WTC11 (cell line): ENCODE data around the gene ELOVL5. TPM values are rescaled to one million over a fixed set of nuclear protein-coding genes. Genes with fewer than 3 reads are reported as not detected.

Experiments used
- ATAC-seq: fragments of 200-7000 bp; cut with Tn5 transposase; 2 replicates; pipeline ENCODE4 v1.10.0; 2021; ENCODE audit warnings: mild to moderate bottlenecking, moderate library complexity
- CTCF ChIA-PET: fragments of 300-600 bp; sonication (Branson Sonifier 250); formaldehyde crosslinking; loops from one replicate; lab custom pipeline; 2021; ENCODE audit warnings: antibody characterized with exemption; lab: Charles Lee
- POLR2A ChIA-PET: fragments of 350-600 bp; sonication (Branson Sonifier 250); formaldehyde crosslinking; loops from one replicate; lab custom pipeline; 2021; ENCODE audit warnings: antibody characterized with exemption; lab: Charles Lee
- DNase-seq: peaks from one replicate; pipeline ENCODE4 v3.0.0; 2021; ENCODE audit warnings: low spot score
- H3K27ac Mint-ChIP-seq: 2 replicates; pipeline ENCODE4 v1.8.0; 2021; ENCODE audit warnings: mixed read lengths
- H3K27me3 Mint-ChIP-seq: 2 replicates; pipeline ENCODE4 v1.8.0; 2021; ENCODE audit warnings: low read depth, mild to moderate bottlenecking, moderate library complexity, mixed read lengths
- H3K36me3 Mint-ChIP-seq: 2 replicates; pipeline ENCODE4 v1.8.0; 2021; ENCODE audit warnings: mixed read lengths
- H3K4me1 Mint-ChIP-seq: 2 replicates; pipeline ENCODE4 v1.8.0; 2022; ENCODE audit warnings: mixed read lengths
- H3K4me3 Mint-ChIP-seq: 2 replicates; pipeline ENCODE4 v1.8.0; 2021; ENCODE audit warnings: mild to moderate bottlenecking, moderate library complexity, mixed read lengths
- H3K9me3 Mint-ChIP-seq: 2 replicates; pipeline ENCODE4 v1.8.0; 2021; ENCODE audit warnings: mixed read lengths
- CREB1 ChIP-seq: sonication (generic); formaldehyde crosslinking; IDR thresholded peaks from 2 replicates; pipeline ENCODE4 v1.8.0; 2023; ENCODE audit warnings: mild to moderate bottlenecking, missing genetic modification reagents
- E2F5 ChIP-seq: sonication (generic); formaldehyde crosslinking; IDR thresholded peaks from 2 replicates; pipeline ENCODE4 v1.8.1; 2022; ENCODE audit warnings: mild to moderate bottlenecking, moderate library complexity, missing genetic modification reagents
- FOXJ3 ChIP-seq: sonication (generic); formaldehyde crosslinking; IDR thresholded peaks from 2 replicates; pipeline ENCODE4 v1.9.0; 2021; ENCODE audit warnings: missing genetic modification reagents, mild to moderate bottlenecking, borderline replicate concordance
- GTF2I ChIP-seq: fragments of 250-450 bp; sonication (Bioruptor Pico); conservative IDR thresholded peaks from 2 replicates; pipeline ENCODE4 v1.4.0; 2021; ENCODE audit warnings: mild to moderate bottlenecking
- IRF1 ChIP-seq: sonication (generic); formaldehyde crosslinking; IDR thresholded peaks from 2 replicates; pipeline ENCODE4 v1.8.0; 2023; ENCODE audit warnings: missing genetic modification reagents
- IRF2 ChIP-seq: sonication (generic); formaldehyde crosslinking; IDR thresholded peaks from 2 replicates; pipeline ENCODE4 v1.8.0; 2022; ENCODE audit warnings: low read depth, missing genetic modification reagents, borderline replicate concordance
- OVOL2 ChIP-seq: fragments of 250-450 bp; sonication (Bioruptor Pico); IDR thresholded peaks from 2 replicates; pipeline ENCODE4 v1.9.0; 2021; ENCODE audit warnings: mild to moderate bottlenecking, borderline replicate concordance
- PREB ChIP-seq: sonication (generic); formaldehyde crosslinking; IDR thresholded peaks from 2 replicates; pipeline ENCODE4 v1.8.1; 2022; ENCODE audit warnings: mild to moderate bottlenecking, missing genetic modification reagents, moderate library complexity, borderline replicate concordance
- RORB ChIP-seq: fragments of 250-450 bp; sonication (Bioruptor Pico); IDR thresholded peaks from 2 replicates; pipeline ENCODE4 v1.9.0; 2021; ENCODE audit warnings: mild to moderate bottlenecking
- STAT6 ChIP-seq: sonication (generic); formaldehyde crosslinking; conservative IDR thresholded peaks from 2 replicates; pipeline ENCODE4 v1.8.1; 2023; ENCODE audit warnings: mild to moderate bottlenecking, low read depth, missing genetic modification reagents, moderate library complexity
- USF2 ChIP-seq: sonication (generic); formaldehyde crosslinking; IDR thresholded peaks from 2 replicates; pipeline ENCODE4 v1.8.1; 2023; ENCODE audit warnings: mild to moderate bottlenecking, missing genetic modification reagents, moderate library complexity
- ZMAT4 ChIP-seq: fragments of 250-450 bp; sonication (Bioruptor Pico); IDR thresholded peaks from 2 replicates; pipeline ENCODE4 v1.9.0; 2021; ENCODE audit warnings: mild to moderate bottlenecking
- ZNF121 ChIP-seq: sonication (generic); formaldehyde crosslinking; IDR thresholded peaks from 2 replicates; pipeline ENCODE4 v1.8.0; 2023; ENCODE audit warnings: missing genetic modification reagents
- ZNF396 ChIP-seq: fragments of 250-450 bp; sonication (Bioruptor Pico); IDR thresholded peaks from 2 replicates; pipeline ENCODE4 v1.8.0; 2021; ENCODE audit warnings: mild to moderate bottlenecking, moderate library complexity, borderline replicate concordance
- ZNF423 ChIP-seq: fragments of 250-450 bp; sonication (Bioruptor Pico); IDR thresholded peaks from 2 replicates; pipeline ENCODE4 v2.1.2; 2022; ENCODE audit warnings: mild to moderate bottlenecking, moderate library complexity
- ZNF425 ChIP-seq: fragments of 250-450 bp; sonication (Bioruptor Pico); conservative IDR thresholded peaks from 2 replicates; pipeline ENCODE4 v1.9.0; 2021; ENCODE audit warnings: mild to moderate bottlenecking
- ZNF512 ChIP-seq: sonication (generic); formaldehyde crosslinking; IDR thresholded peaks from 2 replicates; pipeline ENCODE4 v1.8.1; 2022; ENCODE audit warnings: missing genetic modification reagents, borderline replicate concordance
- ZNF532 ChIP-seq: fragments of 250-450 bp; sonication (Bioruptor Pico); IDR thresholded peaks from 2 replicates; pipeline ENCODE4 v1.9.0; 2021; ENCODE audit warnings: mild to moderate bottlenecking, borderline replicate concordance
- total RNA-seq: library from RNA; stranded (reverse); gene quantifications from 3 replicates; pipeline ENCODE4 v1.2.3, GENCODE V29; 2021

The ELOVL5 gene
- total RNA-seq, 1 experiment from 2014 or later = 122 TPM

GRCh38 chr6:53395986-53396385 lies 47.2 kb upstream of the ELOVL5 start (continued):
- TF ChIP-seq ZNF425 (no peak), OVOL2 (CRISPR knock-in tag) (no peak), STAT6 (no peak), ZNF121 (no peak), RORB (CRISPR knock-in tag) (no peak), IRF1 (no peak), IRF2 (no peak)

GRCh38 chr6:53394704-53395103 lies 46.0 kb upstream of the ELOVL5 start:
- CTCF ChIA-PET = interaction anchor here (1.0 kb wide), 1 partner anchor 18 kb away, joined by 3 read pairs; no protein-coding TSS in a partner anchor
- no peak for TF ChIP-seq ZNF425
- TF ChIP-seq ZNF512 (CRISPR knock-in tag) = no peak
- no peak for TF ChIP-seq GTF2I (CRISPR knock-in tag)
- TF ChIP-seq ZNF532 (CRISPR knock-in tag) = no peak
- TF ChIP-seq CREB1 (CRISPR knock-in tag) = no peak
- no peak for TF ChIP-seq E2F5 (CRISPR knock-in tag)
- TF ChIP-seq FOXJ3 = no peak
- no peak for TF ChIP-seq USF2 (CRISPR knock-in tag)
- TF ChIP-seq ZNF423 (CRISPR knock-in tag) = no peak
- TF ChIP-seq IRF2 = no peak
- TF ChIP-seq ZNF396 (CRISPR knock-in tag) = no peak
- no peak for TF ChIP-seq PREB
- TF ChIP-seq ZMAT4 (CRISPR knock-in tag) = no peak

More at GRCh38 chr6:53394704-53395103, 46.0 kb upstream of the ELOVL5 start:
- H3K27me3 Mint-ChIP-seq = no peaks in the 10 kb centered on the region
- POLR2A ChIA-PET = interaction anchor here (0.6 kb wide), 1 partner anchor 655 kb away, joined by 4 read pairs; no protein-coding TSS in a partner anchor
- no peak overlapping the region for H3K4me3 Mint-ChIP-seq
- no peaks in the 10 kb centered on the region for H3K36me3 Mint-ChIP-seq
- no peak for DNase-seq
- H3K27ac Mint-ChIP-seq = no peak overlapping the region
- no peak for ATAC-seq
- peaks cover 9% of the 10 kb centered on the region for H3K4me1 Mint-ChIP-seq
- H3K9me3 Mint-ChIP-seq = no peaks in the 10 kb centered on the region
